Glutamatergic neuron (in vitro differentiated cells): ENCODE data around the gene EVL. TPM values are rescaled to one million over a fixed set of nuclear protein-coding genes. Genes with fewer than 3 reads are reported as not detected.

Experiments
- DNase-seq: peaks from one replicate; pipeline ENCODE4 v3.0.0; 2022
- H3K27ac Mint-ChIP-seq: one replicate; pipeline ENCODE4 v1.8.0; 2020; ENCODE audit warnings: mild to moderate bottlenecking, mixed read lengths, inconsistent platforms; ENCODE audit not compliant: unreplicated experiment
- H3K27me3 Mint-ChIP-seq: one replicate; pipeline ENCODE4 v1.8.0; 2020; ENCODE audit warnings: mild to moderate bottlenecking, moderate library complexity, mixed read lengths, inconsistent platforms; ENCODE audit not compliant: unreplicated experiment
- H3K36me3 Mint-ChIP-seq: one replicate; pipeline ENCODE4 v1.8.0; 2020; ENCODE audit warnings: mild to moderate bottlenecking, mixed read lengths, inconsistent platforms; ENCODE audit not compliant: unreplicated experiment
- H3K4me1 Mint-ChIP-seq: one replicate; pipeline ENCODE4 v1.8.0; 2020; ENCODE audit warnings: mild to moderate bottlenecking, low read depth, mixed read lengths, inconsistent platforms; ENCODE audit not compliant: unreplicated experiment
- H3K4me3 Mint-ChIP-seq: one replicate; pipeline ENCODE4 v1.8.0; 2020; ENCODE audit warnings: mild to moderate bottlenecking, mixed read lengths, inconsistent platforms; ENCODE audit not compliant: unreplicated experiment
- H3K9me3 Mint-ChIP-seq: one replicate; pipeline ENCODE4 v1.8.0; 2020; ENCODE audit warnings: mild to moderate bottlenecking, moderate library complexity, mixed read lengths, inconsistent platforms; ENCODE audit not compliant: unreplicated experiment
- total RNA-seq: library from RNA; stranded (reverse); fragmentation: NEBNext Ultra II Directional; extraction: Animal tissue kit (Norgen Biotek cat#: 25700); gene quantifications from one replicate; pipeline ENCODE4 v1.2.1, GENCODE V29; 2021; ENCODE audit not compliant: unreplicated experiment
- TF ChIP-seq, protein P1 (sequence below): fragments of 200-600 bp; sonication (generic); IDR thresholded peaks from one replicate; pipeline ENCODE4 v1.5.0; 2021; ENCODE audit not compliant: partially characterized antibody, unreplicated experiment

EVL gene
- total RNA-seq, 1 donor from 2014 or later = 381 TPM

DNA sequence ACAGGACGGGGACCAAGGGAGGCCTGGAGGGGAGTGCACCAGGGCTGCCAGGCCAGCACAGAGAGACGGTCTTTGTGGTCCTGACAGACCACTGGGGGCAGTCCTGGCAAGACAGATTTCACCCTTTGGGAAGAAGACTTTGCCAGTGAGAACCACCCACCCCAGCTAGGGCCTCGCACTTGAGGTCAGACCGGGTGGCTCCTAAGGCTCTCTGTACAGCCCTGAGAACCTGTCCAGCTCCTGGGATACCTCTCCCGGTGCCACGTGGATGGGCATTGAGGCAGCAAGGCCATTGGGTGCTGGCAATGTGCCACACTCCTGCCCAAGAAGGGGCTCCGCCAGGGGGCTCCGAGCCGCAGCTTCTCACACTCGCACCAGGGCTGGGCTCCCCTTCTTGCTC lies 51.8 kb downstream of the EVL start:
- Mint-ChIP-seq H3K27me3 (peaks cover 10% of the 10 kb centered on the region), H3K9me3 (peaks cover 16% of the 10 kb centered on the region), H3K27ac (no peak overlapping the region), H3K4me1 (peaks cover 4% of the 10 kb centered on the region), H3K36me3 (no peaks in the 10 kb centered on the region), H3K4me3 (no peak overlapping the region)
- DNase-seq = no peak
- TF ChIP-seq, protein P1, sequence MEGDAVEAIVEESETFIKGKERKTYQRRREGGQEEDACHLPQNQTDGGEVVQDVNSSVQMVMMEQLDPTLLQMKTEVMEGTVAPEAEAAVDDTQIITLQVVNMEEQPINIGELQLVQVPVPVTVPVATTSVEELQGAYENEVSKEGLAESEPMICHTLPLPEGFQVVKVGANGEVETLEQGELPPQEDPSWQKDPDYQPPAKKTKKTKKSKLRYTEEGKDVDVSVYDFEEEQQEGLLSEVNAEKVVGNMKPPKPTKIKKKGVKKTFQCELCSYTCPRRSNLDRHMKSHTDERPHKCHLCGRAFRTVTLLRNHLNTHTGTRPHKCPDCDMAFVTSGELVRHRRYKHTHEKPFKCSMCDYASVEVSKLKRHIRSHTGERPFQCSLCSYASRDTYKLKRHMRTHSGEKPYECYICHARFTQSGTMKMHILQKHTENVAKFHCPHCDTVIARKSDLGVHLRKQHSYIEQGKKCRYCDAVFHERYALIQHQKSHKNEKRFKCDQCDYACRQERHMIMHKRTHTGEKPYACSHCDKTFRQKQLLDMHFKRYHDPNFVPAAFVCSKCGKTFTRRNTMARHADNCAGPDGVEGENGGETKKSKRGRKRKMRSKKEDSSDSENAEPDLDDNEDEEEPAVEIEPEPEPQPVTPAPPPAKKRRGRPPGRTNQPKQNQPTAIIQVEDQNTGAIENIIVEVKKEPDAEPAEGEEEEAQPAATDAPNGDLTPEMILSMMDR = no peak

DNA sequence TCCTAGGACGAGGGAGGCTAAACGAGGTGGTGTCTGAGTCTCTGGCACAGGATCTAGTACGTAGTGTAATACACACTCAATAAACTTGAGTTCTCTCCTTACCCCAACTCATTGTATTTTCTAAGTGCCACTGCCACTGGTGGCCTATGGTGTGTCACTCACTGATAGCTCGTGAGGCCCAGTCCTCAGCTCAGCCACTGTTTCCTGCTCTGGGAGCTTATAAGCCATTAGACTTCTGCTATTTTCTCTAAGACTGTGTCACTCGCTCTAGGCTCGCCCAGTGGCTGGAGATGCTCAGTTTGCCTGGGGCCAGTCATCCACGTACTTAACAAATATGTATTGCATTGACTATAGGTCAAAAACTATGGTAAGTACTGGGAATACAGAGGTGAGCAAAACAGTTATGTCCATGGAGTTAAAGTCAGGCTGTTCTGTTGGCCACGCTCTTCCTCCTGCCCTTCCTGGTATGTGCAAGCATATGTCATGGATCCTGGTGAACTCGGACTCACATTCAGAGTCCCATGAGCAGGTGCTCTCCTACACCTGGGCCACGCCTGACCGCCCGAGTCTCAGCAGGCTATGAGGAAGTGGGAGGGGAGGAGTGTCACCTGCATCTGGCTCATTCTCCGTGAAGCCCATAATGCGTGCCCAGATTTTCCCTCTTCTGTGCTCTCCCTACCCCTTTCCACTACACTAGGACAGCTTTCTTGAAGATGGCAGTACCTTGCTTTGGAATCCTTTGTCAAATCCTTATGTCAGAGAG lies 52.6 kb downstream of the EVL start:
- no peak for DNase-seq
- TF ChIP-seq, protein P1 = no peak
- H3K36me3 Mint-ChIP-seq = no peaks in the 10 kb centered on the region
- peaks cover 9% of the 10 kb centered on the region for H3K4me1 Mint-ChIP-seq
- peaks cover 6% of the 10 kb centered on the region for H3K27me3 Mint-ChIP-seq
- H3K4me3 Mint-ChIP-seq = no peak overlapping the region
- H3K9me3 Mint-ChIP-seq = peaks cover 13% of the 10 kb centered on the region
- no peak overlapping the region for H3K27ac Mint-ChIP-seq

DNA sequence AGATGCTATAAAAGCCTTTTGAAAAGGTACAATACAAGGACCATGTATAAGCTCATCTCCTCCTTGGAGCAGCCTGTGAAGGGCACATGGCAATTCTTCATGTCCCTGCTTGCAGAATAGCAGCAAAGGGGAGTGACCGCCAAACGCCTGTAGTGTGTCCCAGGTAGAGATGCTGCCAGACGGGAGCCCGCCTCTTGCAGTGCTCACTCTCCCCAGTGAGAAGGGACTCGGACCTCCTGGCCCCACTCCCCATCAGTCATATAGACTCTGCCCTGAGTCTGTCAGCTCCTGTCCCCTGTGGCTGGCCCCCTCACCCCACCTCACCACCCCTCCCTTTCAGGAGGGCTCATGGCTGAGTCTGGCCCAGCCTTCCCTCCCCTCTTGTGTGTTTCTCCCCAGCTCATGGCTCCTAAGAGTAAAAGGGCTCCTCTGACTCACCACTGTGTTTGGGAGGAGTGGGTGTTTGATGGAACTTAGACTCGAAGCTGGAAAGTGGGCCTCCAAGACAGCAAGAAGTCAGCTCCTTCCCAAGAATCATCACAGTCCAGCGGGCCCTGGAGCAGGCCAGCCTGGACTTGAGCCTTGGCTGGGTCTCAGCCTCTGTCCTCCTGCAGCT lies 53.3 kb downstream of the EVL start:
- TF ChIP-seq, protein P1 = no peak
- no peak for DNase-seq
- H3K4me1 Mint-ChIP-seq = peaks cover 13% of the 10 kb centered on the region
- H3K27ac Mint-ChIP-seq = no peak overlapping the region
- no peaks in the 10 kb centered on the region for H3K36me3 Mint-ChIP-seq
- peaks cover 10% of the 10 kb centered on the region for H3K27me3 Mint-ChIP-seq
- peaks cover 16% of the 10 kb centered on the region for H3K9me3 Mint-ChIP-seq
- no peak overlapping the region for H3K4me3 Mint-ChIP-seq

DNA sequence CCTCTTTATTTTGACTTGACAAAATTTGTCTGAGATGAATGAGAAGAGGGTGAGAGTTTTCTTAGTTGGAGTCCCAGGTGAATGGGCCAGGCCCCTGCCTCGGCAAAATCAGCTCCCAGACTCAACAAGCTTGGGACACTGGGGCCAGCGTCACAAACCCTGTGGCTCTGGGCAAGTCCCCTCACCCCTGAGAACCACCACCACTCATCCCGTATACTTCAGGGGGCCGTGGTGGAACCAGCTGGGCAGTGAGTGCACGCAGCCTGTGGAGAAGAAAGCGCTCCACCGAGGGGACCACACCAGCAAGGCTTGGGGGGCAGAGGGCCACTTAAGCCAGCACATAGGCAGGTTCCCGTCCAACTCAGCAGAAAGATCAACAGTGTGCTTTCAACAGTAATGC lies 54.0 kb downstream of the EVL start:
- Mint-ChIP-seq H3K36me3 (no peaks in the 10 kb centered on the region), H3K27ac (no peak overlapping the region), H3K4me3 (no peak overlapping the region), H3K27me3 (peaks cover 10% of the 10 kb centered on the region), H3K4me1 (peaks cover 13% of the 10 kb centered on the region), H3K9me3 (peaks cover 16% of the 10 kb centered on the region)
- no peak for DNase-seq
- TF ChIP-seq, protein P1 = no peak
